NCI-H774 (cell line): ENCODE data around the gene PLCXD1.
"Not testable (repeated sequence)": the region's sequence is repeated elsewhere in the genome, so short reads cannot be mapped to it uniquely, and the experiment has no call there.

ENCODE experiments used
- DNase-seq: peaks from one replicate; lab custom pipeline; 2025; lab: John Stamatoyannopoulos, UW

Gene PLCXD1

GRCh38 chrX:291411-291901 is 10.3 kb downstream of the PLCXD1 start:
- DNase-seq: no peak

- no peak for DNase-seq
These were observed 12.0 kb downstream of the PLCXD1 start for GRCh38 chrX:292900-293897.

- no peak for DNase-seq
These were observed 14.0 kb downstream of the PLCXD1 start for GRCh38 chrX:295136-295535.

- no peak for DNase-seq
These were observed 17.8 kb downstream of the PLCXD1 start for GRCh38 chrX:298993-299392.

GRCh38 chrX:300334-300733 is 19.2 kb downstream of the PLCXD1 start:
- DNase-seq: no peak

GRCh38 chrX:302975-303374 is 21.8 kb downstream of the PLCXD1 start:
- DNase-seq: no peak

GRCh38 chrX:305781-306613 is 24.8 kb downstream of the PLCXD1 start:
- not testable (repeated sequence) for DNase-seq

GRCh38 chrX:306614-307251 is 25.6 kb downstream of the PLCXD1 start:
- not testable (repeated sequence) for DNase-seq

GRCh38 chrX:307261-308111 is 26.3 kb downstream of the PLCXD1 start:
- DNase-seq: no peak

GRCh38 chrX:308821-309520 is 27.8 kb downstream of the PLCXD1 start:
- no peak for DNase-seq

GRCh38 chrX:310621-311155 is 29.5 kb downstream of the PLCXD1 start:
- DNase-seq: no peak

- no peak for DNase-seq
These were observed 30.3 kb downstream of the PLCXD1 start for GRCh38 chrX:311156-312129.

GRCh38 chrX:312621-313331 is 31.6 kb downstream of the PLCXD1 start:
- DNase-seq: no peak

- DNase-seq: no peak
These were observed 32.4 kb downstream of the PLCXD1 start for GRCh38 chrX:313546-313945.

- no peak for DNase-seq
These were observed 32.9 kb downstream of the PLCXD1 start for GRCh38 chrX:314049-314448.

- DNase-seq: no peak
These were observed 33.8 kb downstream of the PLCXD1 start for GRCh38 chrX:314781-315595.
